CD14-positive monocyte (primary cell): Measurements from ENCODE around the gene GAPDHS. TPM values are rescaled to one million over a fixed set of nuclear protein-coding genes. Genes with fewer than 3 reads are reported as not detected.

Experiments
- DNase-seq, 3 donors: peaks; one replicate each; pipeline ENCODE4 v3.0.0-alpha.2; 2011 to 2022
- H2AFZ ChIP-seq: 2 replicates; pipeline ENCODE4 v1.6.0; 2012; ENCODE audit warnings: mild to moderate bottlenecking, low read depth, low read length, inconsistent platforms; ENCODE audit not compliant: insufficient read depth, poor library complexity, severe bottlenecking
- H3K27ac ChIP-seq, 2 donors: 1 replicate in 1 of 2; 2 replicates in 1 of 2; pipeline ENCODE4 v1.5.1; 2012 to 2013; ENCODE audit warnings: low read length in 2 of 2, control low read depth in 1 of 2, inconsistent platforms in 1 of 2, low read depth in 1 of 2, mild to moderate bottlenecking in 1 of 2
- H3K27me3 ChIP-seq, 2 donors: one replicate each; pipeline versions ENCODE4 v1.6.0 to v1.6.1; 2011 to 2013; ENCODE audit warnings: low read length in 2 of 2; ENCODE audit not compliant: control insufficient read depth in 2 of 2, insufficient read depth in 2 of 2
- H3K36me3 ChIP-seq, 2 donors: replicated peaks in 1 of 2; 1 replicate in 1 of 2; 2 replicates in 1 of 2; pipeline versions ENCODE4 v1.5.1 to v1.6.1; 2012 to 2013; ENCODE audit warnings: low read length in 2 of 2, control low read depth in 1 of 2, inconsistent platforms in 1 of 2, mild to moderate bottlenecking in 1 of 2; ENCODE audit not compliant: insufficient read depth in 2 of 2, control insufficient read depth in 1 of 2
- H3K4me1 ChIP-seq, 2 donors: 1 replicate in 1 of 2; 2 replicates in 1 of 2; pipeline versions ENCODE4 v1.5.1 to v1.6.1; 2012 to 2013; ENCODE audit warnings: low read length in 2 of 2, control low read depth in 1 of 2, inconsistent platforms in 1 of 2, mild to moderate bottlenecking in 1 of 2, moderate library complexity in 1 of 2; ENCODE audit not compliant: insufficient read depth in 2 of 2, control insufficient read depth in 1 of 2
- H3K4me2 ChIP-seq: replicated peaks from 2 replicates; pipeline ENCODE3; 2012; ENCODE audit warnings: low read length, moderate library complexity, mild to moderate bottlenecking; ENCODE audit not compliant: poor library complexity, severe bottlenecking; ENCODE audit errors: extremely low read depth
- H3K4me3 ChIP-seq, 3 experiments: fragments of 200-600 bp in 1 of 3; sonication (generic) in 1 of 3; replicated peaks in 1 of 3; 1 replicate in 2 of 3; 2 replicates in 1 of 3; pipeline ENCODE4 v1.5.1; 2011 to 2013; ENCODE audit warnings: low read length in 3 of 3, mild to moderate bottlenecking in 3 of 3, control low read depth in 2 of 3, low read depth in 2 of 3, inconsistent platforms in 1 of 3, moderate library complexity in 1 of 3
- H3K79me2 ChIP-seq: 2 replicates; pipeline ENCODE4 v1.6.0; 2012; ENCODE audit warnings: mild to moderate bottlenecking, control low read depth, inconsistent platforms, low read length, moderate library complexity; ENCODE audit not compliant: insufficient read depth
- H3K9ac ChIP-seq: 2 replicates; pipeline ENCODE4 v1.6.0; 2017; ENCODE audit warnings: low read length, mild to moderate bottlenecking; ENCODE audit not compliant: insufficient read depth, poor library complexity, severe bottlenecking
- H3K9me3 ChIP-seq, 2 donors: replicated peaks in 1 of 2; 1 replicate in 1 of 2; 2 replicates in 1 of 2; pipeline versions ENCODE4 v1.5.1 to v1.6.1; 2012 to 2013; ENCODE audit warnings: low read length in 2 of 2, control low read depth in 1 of 2; ENCODE audit not compliant: control insufficient read depth in 1 of 2, insufficient read depth in 1 of 2
- H4K20me1 ChIP-seq: 2 replicates; pipeline ENCODE4 v1.6.0; 2012; ENCODE audit warnings: mild to moderate bottlenecking, low read length, control low read depth, moderate library complexity; ENCODE audit not compliant: insufficient read depth
- H3K27ac Mint-ChIP-seq, 7 donors: one replicate each; pipeline ENCODE4 v1.8.0; 2020; ENCODE audit warnings: mild to moderate bottlenecking in 7 of 7, mixed read lengths in 7 of 7, moderate library complexity in 6 of 7, inconsistent platforms in 2 of 7
- H3K27me3 Mint-ChIP-seq, 3 donors: one replicate each; pipeline ENCODE4 v1.8.0; 2021 to 2022; ENCODE audit warnings: low read depth in 3 of 3, mild to moderate bottlenecking in 3 of 3, mixed read lengths in 3 of 3, moderate library complexity in 3 of 3, inconsistent platforms in 1 of 3
- H3K36me3 Mint-ChIP-seq, 2 donors: one replicate each; pipeline ENCODE4 v1.8.0; 2020; ENCODE audit warnings: mixed read lengths in 2 of 2, inconsistent platforms in 1 of 2, mild to moderate bottlenecking in 1 of 2
- H3K4me1 Mint-ChIP-seq: one replicate; pipeline ENCODE4 v1.8.0; 2020; ENCODE audit warnings: mild to moderate bottlenecking, mixed read lengths
- H3K4me3 Mint-ChIP-seq, 2 donors: one replicate each; pipeline ENCODE4 v1.8.0; 2020; ENCODE audit warnings: mild to moderate bottlenecking in 2 of 2, mixed read lengths in 2 of 2, moderate library complexity in 1 of 2
- H3K9me3 Mint-ChIP-seq, 7 donors: one replicate each; pipeline ENCODE4 v1.8.0; 2020 to 2022; ENCODE audit warnings: mixed read lengths in 7 of 7, mild to moderate bottlenecking in 6 of 7, moderate library complexity in 6 of 7, inconsistent platforms in 2 of 7
- CTCF ChIP-seq: fragments of 200-600 bp; IDR thresholded peaks from one replicate; pipeline ENCODE4 v1.8.0; 2022; ENCODE audit warnings: antibody characterized with exemption, mild to moderate bottlenecking
- WGBS: methylation state at CpG from one replicate; pipeline ENCODE4 v1.1.5; 2013; ENCODE audit warnings: missing lambda C conversion rate; ENCODE audit not compliant: insufficient coverage; 5-methylcytosine and 5-hydroxymethylcytosine counted together
- intact Hi-C, 2 donors: fragments of 100-400 bp; cut with micrococcal nuclease; formaldehyde crosslinking; loops; one replicate each; pipeline versions ENCODE4 v1.15.0 to v1.15.1; 2023
- polyA plus RNA-seq, 3 donors: library from polyadenylated mRNA; depleted of rRNA in 1 of 3; unstranded in 2 of 3; stranded (reverse) in 1 of 3; fragments of 300-500 nt in 2 of 3; fragments of >200 nt in 1 of 3; fragmentation: Illumina TruSeq in 2 of 3; gene quantifications; 1 replicate in 2 of 3; 2 replicates in 1 of 3; pipeline ENCODE4 v1.2.3, GENCODE V29; 2012 to 2021

The GAPDHS gene
- polyA plus RNA-seq, 3 donors = not detected

- Histone ChIP-seq H3K27ac (no peak overlapping the region), H3K4me3 (no peak overlapping the region), H4K20me1 (no peaks in the 10 kb centered on the region), H3K4me2 (no peak overlapping the region), H3K27me3 (no peaks in the 10 kb centered on the region), H3K4me1 (no peaks in the 10 kb centered on the region), H3K79me2 (no peaks in the 10 kb centered on the region), H3K9ac (no peak overlapping the region), H3K9me3 (no peaks in the 10 kb centered on the region), H2AFZ (no peak overlapping the region), H3K36me3 (no peaks in the 10 kb centered on the region)
- no peak for DNase-seq
- no peak overlapping the region for H3K27ac Mint-ChIP-seq
- H3K27me3 Mint-ChIP-seq = peaks cover 3 to 29% (median 15%) of the 10 kb centered on the region in 3 donors
- H3K4me3 Mint-ChIP-seq = no peak overlapping the region
- no peaks in the 10 kb centered on the region for H3K4me1 Mint-ChIP-seq
- peaks cover 0 to 2% (median 0%) of the 10 kb centered on the region in 7 donors for H3K9me3 Mint-ChIP-seq
- intact Hi-C loops = no loop called here
- no peak for TF ChIP-seq CTCF
- WGBS = 83% methylated on average over 1 of the region's 7 CpGs
- no peaks in the 10 kb centered on the region for H3K36me3 Mint-ChIP-seq
Observed at GRCh38 chr19:35566738-35567137, 33.5 kb downstream of the GAPDHS start.

GRCh38 chr19:35569281-35569781, 36.1 kb downstream of the GAPDHS start:
- no peaks in the 10 kb centered on the region for H3K27me3 ChIP-seq
- WGBS = 83% methylated on average over 2 of the region's 5 CpGs
- no peak overlapping the region for H3K27ac Mint-ChIP-seq
- no peak overlapping the region for H3K4me3 Mint-ChIP-seq
- H3K36me3 ChIP-seq = no peaks in the 10 kb centered on the region
- no peaks in the 10 kb centered on the region for H3K4me1 Mint-ChIP-seq
- H3K9me3 Mint-ChIP-seq = peaks cover 0 to 5% (median 3%) of the 10 kb centered on the region in 7 donors
- H4K20me1 ChIP-seq = no peaks in the 10 kb centered on the region
- H3K36me3 Mint-ChIP-seq = no peaks in the 10 kb centered on the region
- no peak overlapping the region for H3K9ac ChIP-seq
- no peaks in the 10 kb centered on the region for H3K79me2 ChIP-seq
- H3K27ac ChIP-seq = no peak overlapping the region
- DNase-seq = no peak
- TF ChIP-seq CTCF = no peak
- H3K27me3 Mint-ChIP-seq = peaks cover 2 to 19% (median 16%) of the 10 kb centered on the region in 3 donors
- H3K4me2 ChIP-seq = no peak overlapping the region
- no peak overlapping the region for H3K4me3 ChIP-seq
- no peak overlapping the region for H2AFZ ChIP-seq
- intact Hi-C loops = no loop called here
- H3K4me1 ChIP-seq = no peaks in the 10 kb centered on the region
- H3K9me3 ChIP-seq = no peaks in the 10 kb centered on the region
